Subcutaneous abdominal adipose tissue (tissue), 5 donors: ENCODE measurements around the gene DCAF8L2.
"Not testable (repeated sequence)": the region's sequence is repeated elsewhere in the genome, so short reads cannot be mapped to it uniquely, and the experiment has no call there.

ENCODE experiments used
- H3K27ac ChIP-seq: one replicate; pipeline ENCODE4 v1.7.0; 2013; ENCODE audit warnings: low read depth, mild to moderate bottlenecking, inconsistent platforms, low read length, moderate library complexity
- H3K27me3 ChIP-seq, 5 donors: one replicate each; pipeline ENCODE4 v1.7.0; 2013; ENCODE audit warnings: low read length in 5 of 5, inconsistent platforms in 1 of 5; ENCODE audit not compliant: control insufficient read depth in 5 of 5, insufficient read depth in 4 of 5
- H3K36me3 ChIP-seq, 5 donors: one replicate each; pipeline ENCODE4 v1.7.0; 2013; ENCODE audit warnings: low read length in 5 of 5; ENCODE audit not compliant: control insufficient read depth in 5 of 5, insufficient read depth in 5 of 5
- H3K4me1 ChIP-seq, 5 donors: one replicate each; pipeline ENCODE4 v1.7.0; 2013; ENCODE audit warnings: low read length in 5 of 5, mild to moderate bottlenecking in 3 of 5, moderate library complexity in 1 of 5; ENCODE audit not compliant: control insufficient read depth in 5 of 5, insufficient read depth in 5 of 5
- H3K4me3 ChIP-seq, 5 donors: one replicate each; pipeline ENCODE4 v1.7.0; 2013; ENCODE audit warnings: low read length in 5 of 5, low read depth in 1 of 5
- H3K9ac ChIP-seq, 5 donors: one replicate each; pipeline ENCODE4 v1.7.0; 2013; ENCODE audit warnings: low read length in 5 of 5, mild to moderate bottlenecking in 4 of 5, moderate library complexity in 3 of 5
- H3K9me3 ChIP-seq, 5 donors: one replicate each; pipeline ENCODE4 v1.7.0; 2013; ENCODE audit warnings: low read length in 5 of 5; ENCODE audit not compliant: control insufficient read depth in 5 of 5
- donor health status: healthy.
- donor health status: healthy.
- donor health status: healthy.
- donor health status: healthy.
- donor health status: healthy.

Gene DCAF8L2

DNA sequence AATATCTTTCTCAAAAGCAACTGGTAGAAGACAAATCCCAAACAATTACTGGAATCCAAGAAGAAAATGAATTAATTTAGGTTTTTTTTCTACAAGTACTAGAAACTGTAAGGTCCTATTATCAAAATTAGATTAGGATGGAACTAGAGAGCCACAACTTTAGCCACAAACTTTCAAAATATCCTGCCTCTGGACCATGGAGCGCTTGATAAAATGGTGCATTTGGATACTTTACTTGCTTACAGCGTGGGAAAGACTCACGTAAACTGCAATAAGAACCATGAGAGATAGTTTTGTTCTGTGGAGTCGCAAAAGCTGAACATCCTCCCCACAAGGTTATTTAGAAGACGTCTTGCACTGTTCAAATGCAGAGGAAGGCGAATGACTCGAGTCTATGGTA is at the start of gene DCAF8L2:
TSS of gene DCAF8L2 (plus strand) at position 301 of the 400 bp plus-strand sequence. CDS start 156,552 bp downstream, outside the sequence.
- Histone ChIP-seq H3K4me3 (no peak within 1 kb of the TSS), H3K9ac (no peak within 1 kb of the TSS)

DNA sequence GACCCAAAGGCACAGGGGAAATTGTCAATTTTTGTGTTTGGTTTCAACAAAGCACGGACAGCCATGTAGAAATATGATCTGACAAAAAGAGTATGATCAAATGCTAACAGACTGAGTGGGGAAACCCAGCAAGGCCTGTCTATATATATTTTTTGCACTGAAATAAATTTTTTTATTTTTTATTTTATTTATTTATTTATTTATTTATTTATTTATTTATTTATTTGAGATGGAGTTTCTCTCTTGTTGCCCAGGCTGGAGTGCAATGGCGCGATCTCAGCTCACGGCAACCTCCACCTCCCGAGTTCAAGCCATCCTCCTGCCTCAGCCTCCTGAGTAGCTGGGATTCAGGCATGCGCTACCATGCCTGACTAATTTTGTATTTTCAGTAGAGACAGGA is 49.0 kb upstream of the DCAF8L2 start:
- not testable (repeated sequence) for H3K27ac ChIP-seq

More for the DNA sequence above, at the start of gene DCAF8L2:
- peaks cover 0 to 10% (median 3%) of the 10 kb centered on the region in 5 donors for H3K27me3 ChIP-seq
- peaks cover 0 to 6% (median 3%) of the 10 kb centered on the region in 5 donors for H3K9me3 ChIP-seq
- H3K27ac ChIP-seq, result no peak within 1 kb of the TSS
- H3K36me3 ChIP-seq, result no peaks in the 10 kb centered on the region
- H3K4me1 ChIP-seq, result no peaks in the 10 kb centered on the region

DNA sequence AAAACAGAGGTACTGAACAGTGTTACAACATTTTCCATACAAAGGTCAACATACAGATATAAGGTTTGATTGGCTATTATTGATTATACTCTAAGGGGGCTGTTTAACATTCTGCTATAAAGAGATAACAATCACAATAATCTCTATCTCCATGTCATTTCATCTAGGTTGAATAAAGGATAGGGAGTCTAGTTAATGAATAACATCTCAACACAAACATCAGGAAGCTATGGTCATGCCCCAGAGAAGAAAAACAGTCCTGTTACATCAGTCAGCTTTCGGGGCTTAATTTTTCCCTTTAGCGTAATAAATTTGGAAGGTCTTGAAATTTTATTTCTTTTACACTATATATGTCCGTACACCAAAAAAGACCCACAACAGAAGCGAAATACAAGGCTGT is 41.5 kb upstream of the DCAF8L2 start:
- no peaks in the 10 kb centered on the region for H3K4me1 ChIP-seq
- no peak overlapping the region for H3K27ac ChIP-seq
- H3K4me3 ChIP-seq, result no peak overlapping the region
- peaks cover 0 to 2% (median 0%) of the 10 kb centered on the region in 5 donors for H3K27me3 ChIP-seq
- H3K36me3 ChIP-seq, result no peaks in the 10 kb centered on the region
- H3K9ac ChIP-seq, result no peak overlapping the region
- H3K9me3 ChIP-seq, result no peaks in the 10 kb centered on the region

More for the DNA sequence above, 49.0 kb upstream of the DCAF8L2 start:
- not testable (repeated sequence) for H3K9me3 ChIP-seq, H3K9ac ChIP-seq, H3K4me1 ChIP-seq, H3K4me3 ChIP-seq, H3K36me3 ChIP-seq, H3K27me3 ChIP-seq

DNA sequence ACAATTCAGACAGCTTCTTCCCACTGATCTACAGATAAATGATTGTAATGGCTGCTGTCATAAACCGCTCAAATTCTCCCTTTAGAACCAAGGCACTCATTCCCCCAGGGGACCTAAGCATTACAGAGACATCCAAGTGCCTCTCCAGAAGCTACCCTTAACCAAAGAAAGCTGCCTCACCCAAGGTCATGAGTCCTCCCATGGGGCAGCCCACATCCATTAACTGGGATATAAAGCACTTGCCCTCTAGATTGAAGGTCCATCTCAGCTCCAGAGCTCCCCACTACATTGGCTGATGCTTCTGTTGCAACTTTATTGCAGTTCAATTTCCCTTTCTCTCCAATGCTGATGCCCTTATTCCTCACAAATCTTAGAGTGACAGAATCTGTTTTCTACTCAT is 40.5 kb upstream of the DCAF8L2 start:
- Histone ChIP-seq H3K27me3 (peaks cover 0 to 3% (median 0%) of the 10 kb centered on the region in 5 donors), H3K4me1 (no peaks in the 10 kb centered on the region), H3K27ac (no peak overlapping the region), H3K9ac (no peak overlapping the region), H3K4me3 (no peak overlapping the region), H3K36me3 (no peaks in the 10 kb centered on the region), H3K9me3 (no peaks in the 10 kb centered on the region)

DNA sequence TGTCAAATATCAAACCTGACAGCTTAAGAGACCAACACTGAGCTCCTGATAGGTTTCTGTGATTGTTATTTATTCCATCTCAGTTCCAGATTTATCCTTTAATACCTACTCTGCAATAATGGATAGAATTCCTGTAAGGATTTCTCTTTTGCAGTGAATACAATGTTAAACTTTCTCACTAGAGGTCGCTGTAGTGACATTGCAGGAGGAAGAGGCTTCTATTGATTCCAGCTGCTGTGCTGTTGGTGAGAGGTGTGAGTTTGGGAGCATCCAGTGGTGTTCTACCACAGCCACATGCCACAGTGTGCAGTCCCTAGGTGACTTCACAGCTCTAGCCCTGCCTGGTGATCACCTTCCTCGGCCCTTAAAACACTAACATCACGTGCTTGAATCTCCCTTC is 34.6 kb upstream of the DCAF8L2 start:
- Histone ChIP-seq H3K27me3 (peaks cover 0 to 3% (median 2%) of the 10 kb centered on the region in 5 donors), H3K4me1 (no peaks in the 10 kb centered on the region), H3K36me3 (no peaks in the 10 kb centered on the region), H3K9ac (no peak overlapping the region), H3K9me3 (no peaks in the 10 kb centered on the region), H3K4me3 (no peak overlapping the region), H3K27ac (no peak overlapping the region)

DNA sequence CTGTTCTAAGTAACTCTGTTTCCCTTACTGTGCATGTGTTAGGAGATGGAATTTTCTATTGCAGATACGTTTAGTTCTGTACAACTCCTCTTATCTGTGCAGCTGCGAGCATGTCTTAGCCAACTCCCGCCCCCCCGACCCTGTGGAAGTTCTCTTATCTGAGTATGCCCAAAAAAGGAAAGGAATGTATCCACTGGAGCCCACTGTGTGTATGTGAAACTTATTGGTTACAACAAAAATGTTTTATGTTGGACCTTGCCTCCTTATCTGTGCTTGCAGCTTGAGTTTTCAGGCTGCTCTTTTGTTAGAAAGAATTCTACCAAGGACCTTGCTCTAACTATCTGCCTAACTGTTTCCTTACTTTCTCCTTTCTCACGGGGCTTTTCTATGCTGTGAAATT is 24.2 kb upstream of the DCAF8L2 start:
- Histone ChIP-seq H3K36me3 (no peaks in the 10 kb centered on the region), H3K4me1 (no peaks in the 10 kb centered on the region), H3K27me3 (no peaks in the 10 kb centered on the region), H3K27ac (no peak overlapping the region), H3K9ac (no peak overlapping the region), H3K9me3 (no peaks in the 10 kb centered on the region), H3K4me3 (no peak overlapping the region)

DNA sequence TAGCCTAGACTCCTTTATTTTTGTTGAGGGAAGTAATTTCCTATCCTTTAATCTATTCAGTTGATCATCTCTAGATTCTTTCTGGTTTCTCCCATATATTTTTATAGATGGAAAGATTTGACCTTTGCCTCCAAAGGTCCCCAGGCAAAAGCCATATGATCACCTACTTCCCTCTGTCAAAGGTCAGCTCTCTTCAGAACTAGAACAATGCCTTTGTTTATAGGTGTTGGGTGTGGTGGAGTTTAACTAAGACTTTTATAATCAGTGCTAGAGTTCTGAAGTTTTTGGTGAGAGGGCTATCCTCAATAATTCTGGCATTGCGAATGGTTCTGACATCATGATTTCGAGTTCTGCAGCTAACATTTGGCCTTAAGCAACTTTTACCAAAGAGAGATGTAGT is 19.0 kb upstream of the DCAF8L2 start:
- no peak overlapping the region for H3K27ac ChIP-seq
- no peaks in the 10 kb centered on the region for H3K4me1 ChIP-seq
- H3K27me3 ChIP-seq, result peaks cover 0 to 8% (median 0%) of the 10 kb centered on the region in 5 donors
- H3K4me3 ChIP-seq, result no peak overlapping the region
- no peaks in the 10 kb centered on the region for H3K9me3 ChIP-seq
- H3K36me3 ChIP-seq, result no peaks in the 10 kb centered on the region
- H3K9ac ChIP-seq, result no peak overlapping the region

DNA sequence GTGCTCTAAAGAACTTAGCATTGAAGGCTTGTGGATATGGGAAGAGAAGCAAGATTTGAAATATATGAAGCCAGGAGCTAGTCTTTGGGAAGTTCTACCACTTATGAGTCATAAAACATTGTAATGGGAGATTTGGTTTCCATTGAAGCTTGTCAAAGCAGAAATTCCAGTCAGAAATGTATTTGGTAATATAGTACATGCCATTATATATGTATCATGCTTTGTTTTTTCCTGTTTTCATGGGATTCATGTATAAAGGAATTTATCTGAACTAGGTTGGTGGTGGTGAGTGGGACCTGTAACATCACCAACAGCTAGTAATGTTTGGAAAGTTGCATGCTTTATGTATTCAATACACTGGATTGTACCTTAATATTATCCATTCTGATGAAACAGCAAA is 14.6 kb upstream of the DCAF8L2 start:
- peaks cover 0 to 8% (median 0%) of the 10 kb centered on the region in 5 donors for H3K27me3 ChIP-seq
- no peaks in the 10 kb centered on the region for H3K4me1 ChIP-seq
- H3K36me3 ChIP-seq, result no peaks in the 10 kb centered on the region

DNA sequence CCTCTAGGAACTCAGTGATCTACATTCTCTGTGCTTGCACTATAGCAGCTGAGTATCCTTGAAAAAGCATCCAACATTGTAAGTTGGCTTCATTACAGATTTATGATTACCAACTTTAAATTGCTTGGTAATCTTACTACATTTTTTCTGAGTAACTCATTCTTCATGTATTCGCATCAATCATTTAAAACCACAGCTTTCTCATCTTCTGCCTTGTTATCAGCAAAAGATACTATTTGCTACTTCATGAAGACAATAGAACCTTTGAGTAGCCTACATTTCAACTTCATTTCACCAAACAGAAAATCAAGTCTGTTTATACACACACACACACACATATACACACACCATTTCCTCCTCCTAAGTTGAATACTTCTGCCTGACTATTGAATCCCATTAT is 6.2 kb upstream of the DCAF8L2 start:
- Histone ChIP-seq H3K27ac (no peak overlapping the region), H3K27me3 (no peaks in the 10 kb centered on the region), H3K4me3 (no peak overlapping the region), H3K36me3 (no peaks in the 10 kb centered on the region), H3K9me3 (peaks cover 0 to 5% (median 0%) of the 10 kb centered on the region in 5 donors), H3K9ac (no peak overlapping the region), H3K4me1 (no peaks in the 10 kb centered on the region)

More for the DNA sequence above, 14.6 kb upstream of the DCAF8L2 start:
- H3K9me3 ChIP-seq, result peaks cover 0 to 3% (median 0%) of the 10 kb centered on the region in 5 donors
- H3K27ac ChIP-seq, result no peak overlapping the region
- no peak overlapping the region for H3K9ac ChIP-seq
- no peak overlapping the region for H3K4me3 ChIP-seq

DNA sequence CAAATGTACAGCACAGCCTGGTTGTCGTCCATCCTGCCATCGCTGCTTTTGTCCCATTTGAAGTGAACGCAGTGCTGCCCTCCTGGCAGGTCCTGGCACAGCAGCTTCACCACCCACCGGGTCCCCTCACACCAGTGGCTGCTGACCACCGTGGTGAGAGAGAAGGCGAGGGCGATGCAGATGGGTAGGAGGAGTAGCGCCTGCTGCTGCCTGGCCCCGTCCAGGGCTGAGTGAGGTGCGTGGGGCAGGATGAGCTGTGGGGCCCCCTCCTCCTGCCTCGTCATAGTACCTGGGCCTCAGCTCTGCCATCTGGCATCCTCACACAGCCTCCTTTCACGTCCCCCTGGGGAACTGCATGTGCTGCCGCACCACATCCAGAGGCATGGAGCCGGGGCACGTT is 1.8 kb downstream of the DCAF8L2 start:
- Histone ChIP-seq H3K27me3 (peaks cover 0 to 10% (median 3%) of the 10 kb centered on the region in 5 donors), H3K9me3 (peaks cover 0 to 6% (median 3%) of the 10 kb centered on the region in 5 donors), H3K9ac (no peak overlapping the region), H3K4me1 (no peaks in the 10 kb centered on the region), H3K4me3 (no peak overlapping the region), H3K36me3 (no peaks in the 10 kb centered on the region), H3K27ac (no peak overlapping the region)

DNA sequence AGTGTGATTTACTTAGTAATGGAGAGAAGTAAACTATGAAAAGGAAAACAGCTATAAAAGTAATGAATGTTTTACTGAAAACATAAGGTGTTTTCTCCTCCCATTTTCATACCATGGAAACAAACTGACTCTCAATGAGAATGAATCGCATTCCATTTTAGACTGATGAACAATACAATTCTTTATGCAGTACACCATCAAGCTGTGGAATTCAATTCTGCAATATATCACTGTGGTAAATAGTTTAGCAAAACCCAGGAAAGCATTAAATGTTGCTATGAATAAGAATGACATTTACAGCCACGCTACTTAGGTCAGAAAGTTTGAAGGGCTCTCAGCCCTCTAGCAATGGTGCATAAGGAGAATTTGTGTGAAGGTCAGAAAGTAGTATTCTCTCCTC is 7.4 kb downstream of the DCAF8L2 start:
- Histone ChIP-seq H3K27me3 (peaks cover 0 to 3% (median 0%) of the 10 kb centered on the region in 5 donors), H3K36me3 (no peaks in the 10 kb centered on the region), H3K27ac (no peak overlapping the region), H3K9me3 (peaks cover 0 to 6% (median 0%) of the 10 kb centered on the region in 5 donors), H3K9ac (no peak overlapping the region), H3K4me1 (no peaks in the 10 kb centered on the region), H3K4me3 (no peak overlapping the region)
